ENCODE results near the gene FLAD1. TPM values are rescaled to one million over a fixed set of nuclear protein-coding genes. Genes with fewer than 3 reads are reported as not detected.
"Not testable (repeated sequence)": the region's sequence is repeated elsewhere in the genome, so short reads cannot be mapped to it uniquely, and the experiment has no call there.

Gene FLAD1
- total RNA-seq, 4 donors from 2014 or later: 17.4 to 33.6 (median 23.6) TPM

- 16 to 26% methylated on average over 12 to 16 of the region's 17 CpGs for WGBS, 2 donors
- DNase-seq (ENCODE audit: low spot score in 2 of 2): no peak
These were observed 777 bp downstream of the FLAD1 start for GRCh38 chr1:154983776-154984466.

GRCh38 chr1:154986736-154987135, 3.6 kb downstream of the FLAD1 start:
- 85 to 88% methylated on average over 4 of the region's 4 CpGs for WGBS, 2 donors
- not testable (repeated sequence) for H3K27ac ChIP-seq; H3K4me3 ChIP-seq; DNase-seq (ENCODE audit: low spot score in 2 of 2); H3K9me3 ChIP-seq; H3K27me3 ChIP-seq
- H3K36me3 ChIP-seq: peaks cover 0 to 54% (median 0%) of the 10 kb centered on the region in 3 donors
- peaks cover 3 to 29% (median 13%) of the 10 kb centered on the region in 4 donors for H3K4me1 ChIP-seq

More at GRCh38 chr1:154983776-154984466, 777 bp downstream of the FLAD1 start:
- H3K27ac ChIP-seq: peak overlapping the region in 3 of 4 donors; percentile 72 to 85 (median 73)
- H3K9me3 ChIP-seq: no peaks in the 10 kb centered on the region
- H3K4me3 ChIP-seq: peak overlapping the region; percentile 49 to 86 (median 72)
- peaks cover 3 to 29% (median 13%) of the 10 kb centered on the region in 4 donors for H3K4me1 ChIP-seq
- no peak for TF ChIP-seq EP300 (IDR thresholded peaks at IDR 0.05)
- H3K36me3 ChIP-seq: peaks cover 0 to 28% (median 0%) of the 10 kb centered on the region in 3 donors
- H3K27me3 ChIP-seq: no peaks in the 10 kb centered on the region

GRCh38 chr1:154987326-154987725, 4.2 kb downstream of the FLAD1 start:
- Histone ChIP-seq H3K4me1 (peaks cover 3 to 26% (median 12%) of the 10 kb centered on the region in 4 donors), H3K9me3 (no peaks in the 10 kb centered on the region), H3K4me3 (no peak overlapping the region), H3K36me3 (peaks cover 0 to 60% (median 0%) of the 10 kb centered on the region in 3 donors), H3K27ac (no peak overlapping the region), H3K27me3 (no peaks in the 10 kb centered on the region)
- 80 to 81% methylated on average over 6 of the region's 6 CpGs for WGBS, 2 donors
- DNase-seq (ENCODE audit: low spot score in 2 of 2): no peak
- TF ChIP-seq POLR2A (IDR thresholded peaks at IDR 0.05) (no peak), CTCF (IDR thresholded peaks at IDR 0.05) (no peak), EP300 (IDR thresholded peaks at IDR 0.05) (no peak)

- no peaks in the 10 kb centered on the region for H3K27me3 ChIP-seq
- no peaks in the 10 kb centered on the region for H3K9me3 ChIP-seq
- WGBS, 2 donors: 86 to 87% methylated on average over 17 of the region's 17 CpGs
- TF ChIP-seq EP300 (IDR thresholded peaks at IDR 0.05) (no peak), POLR2A (IDR thresholded peaks at IDR 0.05) (no peak), CTCF (IDR thresholded peaks at IDR 0.05) (no peak)
- DNase-seq (ENCODE audit: low spot score in 2 of 2): no peak
- H3K36me3 ChIP-seq: peaks cover 0 to 69% (median 0%) of the 10 kb centered on the region in 3 donors
- H3K27ac ChIP-seq: no peak overlapping the region
- peaks cover 3 to 21% (median 9%) of the 10 kb centered on the region in 4 donors for H3K4me1 ChIP-seq
- H3K4me3 ChIP-seq: no peak overlapping the region
These were observed 5.2 kb downstream of the FLAD1 start for GRCh38 chr1:154988058-154988954.

GRCh38 chr1:154989195-154989860, 6.2 kb downstream of the FLAD1 start:
- WGBS, 2 donors: 75 to 84% methylated on average over 3 of the region's 3 CpGs
- H3K36me3 ChIP-seq: peaks cover 0 to 73% (median 0%) of the 10 kb centered on the region in 3 donors
- DNase-seq (ENCODE audit: low spot score in 2 of 2): no peak
- H3K4me1 ChIP-seq: peaks cover 0 to 12% (median 3%) of the 10 kb centered on the region in 4 donors
- TF ChIP-seq EP300 (IDR thresholded peaks at IDR 0.05) (no peak), CTCF (IDR thresholded peaks at IDR 0.05) (no peak), POLR2A (IDR thresholded peaks at IDR 0.05) (no peak)
- H3K27ac ChIP-seq: no peak overlapping the region
- H3K9me3 ChIP-seq: no peaks in the 10 kb centered on the region
- no peaks in the 10 kb centered on the region for H3K27me3 ChIP-seq
- no peak overlapping the region for H3K4me3 ChIP-seq

All from tibial nerve (tissue), 4 donors.